Raji (cell line): ENCODE data around the gene OR4N5.

ENCODE experiments used
- POLR2A ChIP-seq: IDR thresholded peaks from 2 replicates; pipeline ENCODE4 v1.6.1; 2011; ENCODE audit warnings: low read depth, low read length, control low read depth; ENCODE audit not compliant: insufficient read depth

Gene OR4N5

DNA sequence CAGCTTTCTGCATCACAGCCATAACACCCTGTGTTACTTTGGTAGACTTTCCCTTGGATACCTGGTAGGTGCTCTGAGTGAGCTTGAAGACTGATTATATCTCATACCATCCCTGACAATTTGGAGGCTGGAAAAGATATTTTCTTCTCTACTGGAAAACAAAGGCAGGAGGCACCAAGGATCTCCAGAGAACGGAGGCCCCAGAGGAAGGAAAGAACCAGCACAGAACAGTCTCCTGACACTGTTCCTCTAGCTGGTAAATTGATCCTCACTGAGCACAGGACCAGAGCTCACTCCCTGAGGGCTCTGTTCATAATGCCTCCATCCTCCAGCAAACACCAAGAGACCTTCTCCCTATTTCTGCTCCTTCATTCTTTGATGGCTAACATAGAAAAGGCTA, 52.0 kb downstream of the OR4N5 start, which contains the start of gene OR11G2:
Gene OR11G2, plus strand, starts transcription at position 301 of the 400 bp plus-strand sequence. CDS start 6,542 bp downstream, outside the sequence.
- no peak for TF ChIP-seq POLR2A

GRCh38 chr14:20191396-20191795, 52.8 kb downstream of the OR4N5 start:
- TF ChIP-seq POLR2A, result no peak

GRCh38 chr14:20194101-20194500, 55.5 kb downstream of the OR4N5 start:
- no peak for TF ChIP-seq POLR2A
